ENCODE data around the gene LACTB.

LACTB gene

GRCh38 chr15:63169788-63170187 lies 48.1 kb downstream of the LACTB start:
- no peak for DNase-seq (ENCODE audit: low spot score)

- DNase-seq (ENCODE audit: low spot score) = no peak
These were observed 50.7 kb downstream of the LACTB start for GRCh38 chr15:63172376-63172775.

- no peak for DNase-seq (ENCODE audit: low spot score)
These were observed 51.3 kb downstream of the LACTB start for GRCh38 chr15:63172851-63173451.

- no peak for DNase-seq (ENCODE audit: low spot score)
These were observed 54.6 kb downstream of the LACTB start for GRCh38 chr15:63176302-63176701.

- DNase-seq (ENCODE audit: low spot score) = no peak
These were observed 56.4 kb downstream of the LACTB start for GRCh38 chr15:63178034-63178433.

GRCh38 chr15:63180746-63181145 lies 59.1 kb downstream of the LACTB start:
- no peak for DNase-seq (ENCODE audit: low spot score)

GRCh38 chr15:63181648-63182047 lies 60.0 kb downstream of the LACTB start:
- DNase-seq (ENCODE audit: low spot score) = no peak

GRCh38 chr15:63185206-63185605 lies 63.5 kb downstream of the LACTB start:
- DNase-seq (ENCODE audit: low spot score) = no peak

GRCh38 chr15:63186065-63186464 lies 64.4 kb downstream of the LACTB start:
- no peak for DNase-seq (ENCODE audit: low spot score)

- DNase-seq (ENCODE audit: low spot score) = no peak
These were observed 66.0 kb downstream of the LACTB start for GRCh38 chr15:63187589-63188226.

GRCh38 chr15:63188247-63188925 lies 66.7 kb downstream of the LACTB start:
- no peak for DNase-seq (ENCODE audit: low spot score)

- DNase-seq (ENCODE audit: low spot score) = peak; percentile 97
These were observed 67.5 kb downstream of the LACTB start, which contains the start of gene RAB8B for GRCh38 chr15:63188926-63189871. RAB8B (plus strand) TSS chr15:63189606; CDS start chr15:63189625, 19 bp downstream.

- DNase-seq (ENCODE audit: low spot score) = no peak
These were observed 68.5 kb downstream of the LACTB start for GRCh38 chr15:63189941-63190768.

- no peak for DNase-seq (ENCODE audit: low spot score)
These were observed 69.3 kb downstream of the LACTB start for GRCh38 chr15:63190769-63191649.

All from SK-N-DZ (cell line).